H1 (cell line): Measurements from ENCODE around the gene TRAF1. TPM values are rescaled to one million over a fixed set of nuclear protein-coding genes. Genes with fewer than 3 reads are reported as not detected.

Source experiments
- CEBPB ChIP-seq: IDR thresholded peaks from 2 replicates; pipeline ENCODE4 v1.6.1; 2012; ENCODE audit warnings: low read depth, low read length
- CTBP2 ChIP-seq: IDR thresholded peaks from 2 replicates; pipeline ENCODE4 v1.7.0; 2011; ENCODE audit warnings: borderline replicate concordance, mild to moderate bottlenecking, moderate library complexity, mixed read lengths, low read length; ENCODE audit not compliant: insufficient read depth, insufficient read length
- RFX5 ChIP-seq: IDR thresholded peaks from 2 replicates; pipeline ENCODE4 v1.6.1; 2011; ENCODE audit warnings: low read depth, low read length, improper control_type of control experiment, borderline replicate concordance
- SIN3A ChIP-seq, 2 experiments: IDR thresholded peaks in 1 of 2; conservative IDR thresholded peaks in 1 of 2; 2 replicates each; pipeline ENCODE4 v1.6.1; 2011 to 2012; ENCODE audit warnings: low read length in 2 of 2, improper control_type of control experiment in 1 of 2, low read depth in 1 of 2, mild to moderate bottlenecking in 1 of 2
- SIX5 ChIP-seq: IDR thresholded peaks from 2 replicates; pipeline ENCODE4 v1.6.1; 2011; ENCODE audit warnings: mild to moderate bottlenecking, low read depth, low read length
- SP1 ChIP-seq: IDR thresholded peaks from 2 replicates; pipeline ENCODE4 v1.6.1; 2011; ENCODE audit warnings: low read depth, low read length
- TAF1 ChIP-seq: IDR thresholded peaks from 2 replicates; pipeline ENCODE4 v1.6.1; 2011; ENCODE audit warnings: mild to moderate bottlenecking, low read depth, low read length
- polyA plus RNA-seq, 7 experiments: library from polyadenylated mRNA; depleted of rRNA in 3 of 7; stranded (reverse) in 5 of 7; unstranded in 2 of 7; fragments of >200 nt in 5 of 7; fragments of 200-250 nt in 2 of 7; gene quantifications; 1 replicate in 5 of 7; 2 replicates in 1 of 7; 4 replicates in 1 of 7; pipeline versions ENCODE4 v1.2.1 to v1.2.3, GENCODE V29; 2011 to 2013; ENCODE audit warnings: missing spikeins in 2 of 7, mixed read lengths in 2 of 7
- total RNA-seq: library from RNA; stranded (reverse); fragmentation: NEBNext Ultra II Directional; extraction: Animal tissue kit (Norgen Biotek cat#: 25700); gene quantifications from 2 replicates; pipeline ENCODE4 v1.2.1, GENCODE V29; 2021

The TRAF1 gene
- total and polyA plus RNA-seq, 2 of the 8 experiments (the other 6 are each of a cell fraction or from before 2014, with no cell fraction given): 1.6 to 3.2 TPM

GRCh38 chr9:120921661-120922181 is 4.9 kb downstream of the TRAF1 start (continued):
- TF ChIP-seq TAF1 (no peak), SIN3A (conservative IDR thresholded peaks at IDR 0.05 in 1 of 2, IDR thresholded peaks at IDR 0.05 in 1 of 2; ENCODE audit: low read depth in 1 of 2, low read length in 2 of 2) (no peak), SIX5 (no peak), CEBPB (no peak), SP1 (no peak), CTBP2 (no peak), RFX5 (no peak)
